ENCODE measurements around the gene RELB. TPM values are rescaled to one million over a fixed set of nuclear protein-coding genes. Genes with fewer than 3 reads are reported as not detected.

RELB gene
- total and polyA plus RNA-seq, 2 of the 4 experiments (the other 2 are of a cell fraction): 5.0 to 17.2 TPM

DNA sequence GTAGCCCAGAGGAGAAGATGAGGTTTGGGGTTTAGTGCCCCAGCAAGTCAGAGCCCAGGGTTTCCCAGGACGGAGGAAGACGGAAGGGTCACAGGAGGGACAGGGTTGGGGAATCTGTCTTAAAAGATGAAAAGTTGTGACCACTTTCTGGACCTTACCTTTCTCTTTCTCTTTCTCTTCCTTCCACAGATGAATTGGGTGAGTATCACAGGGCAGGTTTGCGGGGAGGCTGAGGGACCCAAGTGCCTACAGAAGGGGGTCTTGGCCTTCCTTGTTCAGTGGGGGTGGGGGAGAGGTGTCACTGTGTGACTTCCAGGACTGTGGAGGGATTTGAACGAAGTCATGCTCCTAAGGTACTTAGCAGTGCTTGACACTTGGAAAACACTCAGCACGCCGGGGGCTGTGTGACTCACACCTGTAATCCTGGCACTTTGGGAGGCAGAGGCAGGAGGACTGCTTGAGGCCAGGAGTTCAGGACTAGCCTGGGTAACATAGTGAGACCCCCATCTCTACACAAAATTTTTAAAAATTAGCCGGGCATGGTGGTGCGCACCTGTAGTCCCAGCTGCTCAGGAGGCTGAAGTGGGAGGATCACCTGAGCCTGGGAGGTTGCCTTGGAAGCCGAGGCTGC lies 8.5 kb downstream of the RELB start:
- Histone ChIP-seq H3K79me1 (ENCODE audit: low read depth in 1 of 2, low read length in 2 of 2) (peaks cover 3 to 16% of the 10 kb centered on the region in 2 experiments; a peak in 3 of 4 replicates), H4K20me1 (ENCODE audit: insufficient read depth, low read length) (peaks cover 4% of the 10 kb centered on the region; the same call in 1 of the 2 replicates), H2AK9ac (replicated peaks; ENCODE audit: low read depth, low read length, poor library complexity) (no peak overlapping the region), H3K4me1 (ENCODE audit: control insufficient read depth, insufficient read depth, low read length) (no peaks in the 10 kb centered on the region), H2AFZ (replicated peaks; ENCODE audit: low read length, poor library complexity) (no peak overlapping the region), H3K9ac (ENCODE audit: low read depth, low read length) (no peak overlapping the region), H2BK120ac (ENCODE audit: low read depth, low read length) (no peak overlapping the region), H3K27ac (ENCODE audit: insufficient read depth, low read length) (no peak overlapping the region), H2BK5ac (ENCODE audit: low read depth, low read length, poor library complexity, severe bottlenecking) (no peak overlapping the region), H3K23ac (ENCODE audit: low read depth, low read length) (no peak overlapping the region), H4K91ac (ENCODE audit: insufficient read depth, low read depth, low read length) (no peak overlapping the region), H2AK5ac (ENCODE audit: low read depth, low read length) (no peak overlapping the region), H3K4ac (ENCODE audit: low read depth, low read length) (no peak overlapping the region), H4K5ac (ENCODE audit: low read depth, low read length) (no peak overlapping the region), H3K36me3 (ENCODE audit: control insufficient read depth, insufficient read depth, low read length) (peaks cover 21% of the 10 kb centered on the region), H3K9me1 (ENCODE audit: insufficient read depth, low read length) (no peaks in the 10 kb centered on the region; the same call in 1 of the 2 replicates), H4K8ac (ENCODE audit: low read depth in 2 of 2, low read length in 2 of 2) (no peak overlapping the region), H3K14ac (replicated peaks; ENCODE audit: low read depth, low read length) (no peak overlapping the region), H3K18ac (ENCODE audit: low read depth, low read length) (no peak overlapping the region), H3K27me3 (ENCODE audit: control insufficient read depth, insufficient read depth, low read length) (no peaks in the 10 kb centered on the region), H3K56ac (ENCODE audit: extremely low read depth, insufficient read depth, low read length) (no peak overlapping the region), H2BK20ac (ENCODE audit: low read depth, low read length) (no peak overlapping the region), H3K9me3 (ENCODE audit: control insufficient read depth, insufficient read depth, low read length) (no peaks in the 10 kb centered on the region), H2BK15ac (ENCODE audit: low read depth, low read length) (no peak overlapping the region), H3K4me2 (ENCODE audit: low read depth, low read length) (no peak overlapping the region), H3K4me3 (ENCODE audit: insufficient read depth, low read depth, low read length) (no peak overlapping the region)
- DNase-seq: no peak
- ATAC-seq (ENCODE audit: low read depth): no peak
- dilution Hi-C loops (cut with HindIII; ENCODE audit: low sequenced_read_pairs, unreplicated experiment) (no loop called here), intact Hi-C loops (cut with micrococcal nuclease) (no loop called here), in situ Hi-C loops (cut with MboI; ENCODE audit: low sequenced_read_pairs) (no loop called here)
- CTCF ChIA-PET: no interaction called here
- TF ChIP-seq POLR2A (IDR thresholded peaks at IDR 0.05; ENCODE audit: low read depth, low read length) (no peak), RCOR1 (IDR thresholded peaks at IDR 0.05; ENCODE audit: insufficient replicate concordance, low read length) (no peak), RAD21 (IDR thresholded peaks at IDR 0.05; ENCODE audit: low read length) (no peak), NFE2L2 (IDR thresholded peaks at IDR 0.05; ENCODE audit: low read depth, low read length) (no peak), MXI1 (IDR thresholded peaks at IDR 0.05; ENCODE audit: borderline replicate concordance, low read depth, low read length) (no peak), CEBPB (IDR thresholded peaks at IDR 0.05; ENCODE audit: low read depth, low read length) (no peak), MAFK (IDR thresholded peaks at IDR 0.05; ENCODE audit: low read depth, low read length) (no peak)
- TF ChIP-seq, protein P1, sequence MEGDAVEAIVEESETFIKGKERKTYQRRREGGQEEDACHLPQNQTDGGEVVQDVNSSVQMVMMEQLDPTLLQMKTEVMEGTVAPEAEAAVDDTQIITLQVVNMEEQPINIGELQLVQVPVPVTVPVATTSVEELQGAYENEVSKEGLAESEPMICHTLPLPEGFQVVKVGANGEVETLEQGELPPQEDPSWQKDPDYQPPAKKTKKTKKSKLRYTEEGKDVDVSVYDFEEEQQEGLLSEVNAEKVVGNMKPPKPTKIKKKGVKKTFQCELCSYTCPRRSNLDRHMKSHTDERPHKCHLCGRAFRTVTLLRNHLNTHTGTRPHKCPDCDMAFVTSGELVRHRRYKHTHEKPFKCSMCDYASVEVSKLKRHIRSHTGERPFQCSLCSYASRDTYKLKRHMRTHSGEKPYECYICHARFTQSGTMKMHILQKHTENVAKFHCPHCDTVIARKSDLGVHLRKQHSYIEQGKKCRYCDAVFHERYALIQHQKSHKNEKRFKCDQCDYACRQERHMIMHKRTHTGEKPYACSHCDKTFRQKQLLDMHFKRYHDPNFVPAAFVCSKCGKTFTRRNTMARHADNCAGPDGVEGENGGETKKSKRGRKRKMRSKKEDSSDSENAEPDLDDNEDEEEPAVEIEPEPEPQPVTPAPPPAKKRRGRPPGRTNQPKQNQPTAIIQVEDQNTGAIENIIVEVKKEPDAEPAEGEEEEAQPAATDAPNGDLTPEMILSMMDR (conservative IDR thresholded peaks at IDR 0.05; ENCODE audit: low read depth, low read length): no peak
- no TSS peak for BruUV-seq (replicated peaks)
- POLR2A ChIA-PET (ENCODE audit: unreplicated experiment): no interaction called here
- whole genome bisulfite sequencing, 2 experiments (ENCODE audit: extremely low coverage in 2 of 2, insufficient read length in 1 of 2): 80% methylated on average over 1 of the region's 9 CpGs; no CpG with 5 or more reads in 1 of the 2 experiments

Data from IMR-90 (cell line).